ENCODE measurements around the gene CNTLN.

CNTLN gene

DNA sequence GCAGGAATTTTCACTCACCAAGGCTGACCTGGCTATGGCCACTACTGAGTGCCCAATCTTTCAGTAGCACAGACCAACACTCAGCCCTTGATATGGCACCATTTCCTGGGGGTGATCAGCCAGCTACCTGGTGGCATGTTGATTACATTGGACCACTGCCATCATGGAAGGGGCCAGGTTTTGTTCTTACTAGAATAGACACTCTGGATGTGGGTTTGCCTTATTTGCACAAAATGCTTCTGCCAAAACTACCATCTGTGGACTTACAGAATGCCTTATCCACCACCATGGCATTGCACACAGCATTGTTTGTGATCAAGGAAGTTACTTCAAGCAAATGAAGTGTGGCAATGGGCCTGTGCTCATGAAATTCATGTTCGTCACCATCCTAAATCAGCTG, 374.3 kb downstream of the CNTLN start:
- no peaks in the 10 kb centered on the region for H3F3A ChIP-seq (ENCODE audit: low read depth)

DNA sequence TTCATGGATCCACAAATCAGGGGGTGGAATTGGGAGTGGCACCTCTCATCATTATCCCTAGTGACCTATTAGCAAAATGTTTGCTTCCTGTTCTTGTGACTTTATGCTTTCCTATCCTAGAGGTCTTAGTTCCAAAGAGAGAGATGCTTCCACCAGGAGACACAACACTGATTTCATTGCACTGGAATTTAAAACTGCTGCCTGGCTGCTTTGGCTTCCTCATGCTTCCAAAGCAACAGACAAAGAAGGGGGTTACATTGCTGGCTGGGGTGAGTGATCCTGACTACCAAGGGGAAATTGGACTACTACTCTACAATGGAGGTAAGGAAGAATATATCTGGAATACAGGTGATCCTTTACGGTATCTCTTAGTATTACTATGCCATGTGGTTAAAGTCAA, 374.9 kb downstream of the CNTLN start:
- no peak overlapping the region for H3K4me2 ChIP-seq (ENCODE audit: low read depth, low read length, poor library complexity, severe bottlenecking)
- no peaks in the 10 kb centered on the region for H3K9me2 ChIP-seq (replicated peaks; ENCODE audit: low read depth, low read length)
- peaks cover 5% of the 10 kb centered on the region for H3K4me1 ChIP-seq (ENCODE audit: insufficient read depth, low read length, poor library complexity, severe bottlenecking)
- H3K4me3 ChIP-seq (ENCODE audit: low read length, poor library complexity, severe bottlenecking) = no peak overlapping the region
- H3K36me3 ChIP-seq (ENCODE audit: insufficient read depth, low read length) = no peaks in the 10 kb centered on the region
- H3K79me2 ChIP-seq (ENCODE audit: insufficient read depth, low read length) = no peaks in the 10 kb centered on the region
- no peaks in the 10 kb centered on the region for H3K27me3 ChIP-seq (ENCODE audit: insufficient read depth, low read length, poor library complexity, severe bottlenecking)
- H3K9me3 ChIP-seq (ENCODE audit: insufficient read depth, low read depth, low read length) = no peaks in the 10 kb centered on the region
- H3F3A ChIP-seq (ENCODE audit: low read depth) = no peaks in the 10 kb centered on the region
- no peak overlapping the region for H2AFZ ChIP-seq (ENCODE audit: low read length)
- no peak overlapping the region for H3K9ac ChIP-seq (ENCODE audit: low read depth, low read length, poor library complexity, severe bottlenecking)
- TF ChIP-seq EZH2phosphoT487 (IDR thresholded peaks at IDR 0.05; ENCODE audit: borderline replicate concordance) = no peak
- TF ChIP-seq, protein P1, sequence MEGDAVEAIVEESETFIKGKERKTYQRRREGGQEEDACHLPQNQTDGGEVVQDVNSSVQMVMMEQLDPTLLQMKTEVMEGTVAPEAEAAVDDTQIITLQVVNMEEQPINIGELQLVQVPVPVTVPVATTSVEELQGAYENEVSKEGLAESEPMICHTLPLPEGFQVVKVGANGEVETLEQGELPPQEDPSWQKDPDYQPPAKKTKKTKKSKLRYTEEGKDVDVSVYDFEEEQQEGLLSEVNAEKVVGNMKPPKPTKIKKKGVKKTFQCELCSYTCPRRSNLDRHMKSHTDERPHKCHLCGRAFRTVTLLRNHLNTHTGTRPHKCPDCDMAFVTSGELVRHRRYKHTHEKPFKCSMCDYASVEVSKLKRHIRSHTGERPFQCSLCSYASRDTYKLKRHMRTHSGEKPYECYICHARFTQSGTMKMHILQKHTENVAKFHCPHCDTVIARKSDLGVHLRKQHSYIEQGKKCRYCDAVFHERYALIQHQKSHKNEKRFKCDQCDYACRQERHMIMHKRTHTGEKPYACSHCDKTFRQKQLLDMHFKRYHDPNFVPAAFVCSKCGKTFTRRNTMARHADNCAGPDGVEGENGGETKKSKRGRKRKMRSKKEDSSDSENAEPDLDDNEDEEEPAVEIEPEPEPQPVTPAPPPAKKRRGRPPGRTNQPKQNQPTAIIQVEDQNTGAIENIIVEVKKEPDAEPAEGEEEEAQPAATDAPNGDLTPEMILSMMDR (conservative IDR thresholded peaks at IDR 0.05; ENCODE audit: low read length) = no peak
- H4K20me1 ChIP-seq (ENCODE audit: insufficient read depth, low read length, poor library complexity, severe bottlenecking) = no peaks in the 10 kb centered on the region

More for the DNA sequence above, 374.3 kb downstream of the CNTLN start:
- no peaks in the 10 kb centered on the region for H4K20me1 ChIP-seq (ENCODE audit: insufficient read depth, low read length, poor library complexity, severe bottlenecking)
- TF ChIP-seq, protein P1 (conservative IDR thresholded peaks at IDR 0.05; ENCODE audit: low read length) = no peak
- TF ChIP-seq EZH2phosphoT487 (IDR thresholded peaks at IDR 0.05; ENCODE audit: borderline replicate concordance) = no peak
- H3K36me3 ChIP-seq (ENCODE audit: insufficient read depth, low read length) = no peaks in the 10 kb centered on the region
- no peaks in the 10 kb centered on the region for H3K27me3 ChIP-seq (ENCODE audit: insufficient read depth, low read length, poor library complexity, severe bottlenecking)
- H3K4me2 ChIP-seq (ENCODE audit: low read depth, low read length, poor library complexity, severe bottlenecking) = no peak overlapping the region
- H3K4me1 ChIP-seq (ENCODE audit: insufficient read depth, low read length, poor library complexity, severe bottlenecking) = peaks cover 3% of the 10 kb centered on the region
- no peak overlapping the region for H3K4me3 ChIP-seq (ENCODE audit: low read length, poor library complexity, severe bottlenecking)
- no peaks in the 10 kb centered on the region for H3K9me3 ChIP-seq (ENCODE audit: insufficient read depth, low read depth, low read length)
- no peaks in the 10 kb centered on the region for H3K79me2 ChIP-seq (ENCODE audit: insufficient read depth, low read length)
- H3K9me2 ChIP-seq (replicated peaks; ENCODE audit: low read depth, low read length) = no peaks in the 10 kb centered on the region
- H2AFZ ChIP-seq (ENCODE audit: low read length) = no peak overlapping the region
- no peak overlapping the region for H3K9ac ChIP-seq (ENCODE audit: low read depth, low read length, poor library complexity, severe bottlenecking)

DNA sequence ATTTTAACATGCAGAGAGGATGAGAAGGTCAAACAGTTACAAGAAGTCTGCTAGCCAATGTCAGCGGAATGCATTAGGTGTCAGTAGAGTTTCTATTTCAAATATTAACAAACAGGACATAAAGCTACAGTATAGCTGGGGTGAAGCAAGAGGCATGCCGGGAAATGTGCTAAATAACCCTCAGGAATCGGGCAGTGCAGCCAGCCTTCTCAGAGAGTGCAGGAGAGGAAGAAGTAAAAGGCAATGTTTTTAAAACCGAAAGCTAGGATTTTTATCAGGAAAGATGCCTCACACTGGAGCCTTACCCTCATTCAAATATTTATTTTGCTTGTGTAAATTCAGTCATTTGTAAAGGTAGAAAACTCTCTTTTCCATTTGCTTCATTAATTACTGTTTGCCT, 384.9 kb downstream of the CNTLN start:
- no peak overlapping the region for H3K4me2 ChIP-seq (ENCODE audit: low read depth, low read length, poor library complexity, severe bottlenecking)
- 0 out of 2 replicates have a peak overlapping the region, but pooled peaks have one; percentile 11 for H2AFZ ChIP-seq (ENCODE audit: low read length)
- H3K9ac ChIP-seq (ENCODE audit: low read depth, low read length, poor library complexity, severe bottlenecking) = no peak overlapping the region
- H3K27me3 ChIP-seq (ENCODE audit: insufficient read depth, low read length, poor library complexity, severe bottlenecking) = no peaks in the 10 kb centered on the region
- no peaks in the 10 kb centered on the region for H4K20me1 ChIP-seq (ENCODE audit: insufficient read depth, low read length, poor library complexity, severe bottlenecking)
- H3K9me3 ChIP-seq (ENCODE audit: insufficient read depth, low read depth, low read length) = no peaks in the 10 kb centered on the region
- H3F3A ChIP-seq (ENCODE audit: low read depth) = no peaks in the 10 kb centered on the region
- no peaks in the 10 kb centered on the region for H3K9me2 ChIP-seq (replicated peaks; ENCODE audit: low read depth, low read length)
- TF ChIP-seq, protein P1 (conservative IDR thresholded peaks at IDR 0.05; ENCODE audit: low read length) = no peak
- no peak for TF ChIP-seq EZH2phosphoT487 (IDR thresholded peaks at IDR 0.05; ENCODE audit: borderline replicate concordance)
- H3K4me1 ChIP-seq (ENCODE audit: insufficient read depth, low read length, poor library complexity, severe bottlenecking) = no peaks in the 10 kb centered on the region
- no peaks in the 10 kb centered on the region for H3K36me3 ChIP-seq (ENCODE audit: insufficient read depth, low read length)
- H3K4me3 ChIP-seq (ENCODE audit: low read length, poor library complexity, severe bottlenecking) = no peak overlapping the region
- no peaks in the 10 kb centered on the region for H3K79me2 ChIP-seq (ENCODE audit: insufficient read depth, low read length)
